ENCODE results near the gene KRT4.
"Not testable (repeated sequence)": the region's sequence is repeated elsewhere in the genome, so short reads cannot be mapped to it uniquely, and the experiment has no call there.

Gene KRT4

DNA sequence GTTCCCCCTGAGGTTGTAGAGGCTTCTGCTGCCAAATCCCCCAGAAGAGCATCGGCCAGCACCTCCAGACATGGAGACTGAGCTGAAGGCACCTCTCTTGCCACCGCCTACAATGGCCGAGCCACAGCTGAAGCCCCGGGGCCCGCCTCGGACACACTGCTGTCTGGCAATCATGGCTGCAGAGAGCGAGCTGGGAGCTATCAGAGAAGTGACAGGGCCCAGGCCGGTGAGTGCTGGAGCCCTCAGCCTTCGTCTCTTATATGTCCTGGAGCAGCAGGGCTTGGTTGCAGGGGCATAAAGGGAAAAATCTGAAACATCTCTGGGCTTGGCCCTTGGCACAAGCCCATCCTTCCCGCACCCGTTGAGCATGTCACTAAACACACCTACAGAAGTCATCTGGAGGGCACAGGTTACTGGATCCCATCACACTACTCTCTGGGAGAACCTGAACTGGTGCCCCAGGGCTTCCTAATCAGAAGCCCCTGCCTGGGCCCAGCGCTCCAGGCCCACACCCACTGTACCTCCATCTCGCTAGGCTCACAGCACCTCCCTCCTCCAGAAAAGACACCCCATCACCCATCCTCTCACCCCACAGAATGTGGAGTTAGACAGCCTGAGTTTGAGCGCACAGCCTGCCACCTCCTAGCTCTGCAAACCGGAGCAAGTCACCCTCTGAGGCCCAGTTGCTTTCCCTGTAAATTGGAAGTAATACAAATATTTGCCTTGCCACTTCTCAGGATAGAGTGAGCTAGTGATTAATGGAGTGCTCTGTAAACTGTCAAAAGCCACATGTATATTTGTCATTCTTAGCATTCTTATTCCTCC, at the start of gene KRT4:
TSS of gene KRT4 (minus strand) at position 232 of the 825 bp plus-strand sequence. CDS start at position 174, 58 bp downstream.
- DNase-seq (ENCODE audit: low spot score): no peak

DNA sequence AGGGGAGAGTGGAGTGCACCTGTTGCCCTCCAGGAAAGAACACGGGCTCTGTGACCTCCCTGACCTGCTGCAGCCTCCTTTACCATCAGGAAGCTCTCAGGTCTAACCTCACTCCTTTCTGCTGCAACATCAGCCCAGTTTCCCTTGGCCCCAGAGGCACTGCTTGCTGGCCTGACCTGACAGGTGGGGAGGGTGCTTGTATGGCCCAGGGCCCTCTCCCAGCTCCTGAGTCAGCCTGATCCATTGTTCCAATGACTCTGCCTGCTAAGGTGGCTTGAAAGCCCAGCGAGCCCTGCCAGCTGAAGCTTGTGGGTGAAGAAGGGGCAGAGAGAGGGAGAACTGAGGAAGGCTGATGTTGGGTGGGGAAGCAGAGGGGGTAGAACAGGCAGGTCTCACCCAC, 48.1 kb upstream of the KRT4 start:
- no peak for DNase-seq (ENCODE audit: low spot score)

DNA sequence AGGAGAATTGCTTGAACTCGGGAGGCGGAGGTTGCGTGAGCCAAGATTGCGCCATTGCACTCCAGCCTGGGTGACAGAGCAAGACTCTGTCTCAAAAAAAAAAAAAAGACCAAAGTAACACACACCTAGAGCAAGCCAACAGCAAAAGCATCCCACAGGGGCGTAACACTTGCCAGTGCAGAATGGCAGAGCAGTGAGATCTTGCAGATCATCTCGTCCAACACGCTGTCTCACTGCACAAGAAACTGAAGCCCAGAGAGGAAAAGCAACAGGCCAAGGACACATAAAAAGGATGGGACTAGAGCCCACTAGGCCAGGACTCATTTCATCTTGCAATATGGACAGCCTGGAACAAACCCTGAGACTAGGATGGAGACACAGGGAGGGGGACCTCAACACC, 47.6 kb upstream of the KRT4 start:
- no peak for DNase-seq (ENCODE audit: low spot score)

DNA sequence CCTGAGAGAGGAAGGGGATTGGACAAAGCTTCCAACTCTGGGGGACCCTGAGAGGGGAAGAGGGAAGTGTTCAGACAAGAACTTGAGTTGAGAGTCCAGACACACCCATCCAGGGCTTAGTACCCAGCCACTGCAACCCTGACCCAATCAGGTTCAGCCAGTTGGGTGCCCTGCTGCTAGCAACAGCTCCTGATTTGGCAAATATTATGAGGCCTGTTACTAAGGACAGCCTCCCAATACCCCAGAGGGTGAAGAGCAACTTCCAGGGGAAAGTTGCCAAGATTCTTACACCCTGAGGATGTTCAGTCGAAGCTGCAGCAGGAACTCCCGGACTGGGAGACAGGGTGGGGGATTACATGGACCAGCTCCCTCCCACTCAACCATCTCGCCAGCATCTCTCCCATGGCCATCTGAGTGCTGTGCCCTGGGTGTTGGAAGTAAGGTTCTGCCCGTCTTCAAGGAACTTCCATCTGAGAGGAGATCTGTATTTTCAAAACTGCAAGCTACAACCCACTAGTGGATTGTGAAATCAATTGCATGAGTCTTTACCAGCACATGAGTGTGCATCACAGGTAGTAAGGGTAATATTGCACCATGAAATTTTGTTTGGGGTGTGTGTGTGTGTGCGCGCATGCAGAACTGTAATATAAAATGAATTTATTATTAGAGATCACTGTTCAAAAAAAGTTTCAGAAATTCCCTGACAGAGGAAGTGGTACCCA, 46.3 kb upstream of the KRT4 start:
- peak; percentile 71 for DNase-seq (ENCODE audit: low spot score)

DNA sequence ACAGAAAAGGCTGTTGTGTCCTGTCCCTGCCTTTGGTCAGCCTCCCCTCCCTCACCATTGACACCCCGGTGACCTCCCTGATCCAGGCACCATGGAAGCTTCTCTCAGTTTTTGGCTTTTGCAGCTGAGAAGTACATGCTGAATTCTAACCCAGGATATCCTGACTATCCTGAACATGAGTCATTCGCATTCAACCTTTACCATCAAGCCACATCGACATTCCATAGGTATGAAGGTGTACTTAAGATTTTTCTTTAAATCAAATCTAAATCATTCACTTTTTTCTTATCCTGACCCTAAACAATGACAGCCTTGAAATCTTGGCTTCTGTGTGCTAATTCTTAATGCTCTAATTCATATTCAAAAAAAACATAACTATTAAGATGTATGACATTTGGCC, 43.6 kb upstream of the KRT4 start:
- DNase-seq (ENCODE audit: low spot score): no peak

DNA sequence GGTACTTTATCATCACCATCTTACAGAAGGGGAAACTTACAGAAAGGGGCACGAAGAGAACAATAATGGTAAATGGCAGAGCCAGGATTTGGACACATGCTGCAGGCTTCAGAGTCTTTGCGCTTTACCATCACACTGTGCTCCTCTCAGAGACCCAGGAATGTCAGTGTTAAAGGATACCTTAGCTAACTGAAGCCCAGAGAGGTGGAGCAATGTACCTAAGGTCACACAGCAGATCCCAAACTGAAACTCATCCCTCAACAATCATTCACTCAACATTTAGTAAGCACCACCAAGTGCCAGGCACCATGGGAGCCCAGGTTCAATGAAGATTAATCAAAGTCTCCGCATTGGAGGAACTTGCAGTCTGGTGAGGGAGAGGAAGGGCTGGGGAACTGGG, 42.9 kb upstream of the KRT4 start:
- DNase-seq (ENCODE audit: low spot score): no peak

DNA sequence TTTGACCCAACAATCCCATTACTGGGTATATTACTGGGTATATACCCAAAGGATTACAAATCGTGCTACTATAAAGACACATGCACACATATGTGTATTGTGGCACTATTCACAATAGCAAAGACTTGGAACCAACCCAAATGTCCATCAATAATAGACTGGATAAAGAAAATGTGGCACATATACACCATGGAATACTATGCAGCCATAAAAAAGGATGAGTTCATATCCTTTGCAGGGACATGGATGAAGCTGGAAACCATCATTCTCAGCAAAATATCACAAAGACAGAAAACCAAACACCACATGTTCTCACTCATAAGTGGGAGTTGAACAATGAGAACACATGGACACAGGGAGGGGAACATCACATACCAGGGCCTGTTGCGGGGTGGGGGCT, 42.2 kb upstream of the KRT4 start:
- DNase-seq (ENCODE audit: low spot score): not testable (repeated sequence)

DNA sequence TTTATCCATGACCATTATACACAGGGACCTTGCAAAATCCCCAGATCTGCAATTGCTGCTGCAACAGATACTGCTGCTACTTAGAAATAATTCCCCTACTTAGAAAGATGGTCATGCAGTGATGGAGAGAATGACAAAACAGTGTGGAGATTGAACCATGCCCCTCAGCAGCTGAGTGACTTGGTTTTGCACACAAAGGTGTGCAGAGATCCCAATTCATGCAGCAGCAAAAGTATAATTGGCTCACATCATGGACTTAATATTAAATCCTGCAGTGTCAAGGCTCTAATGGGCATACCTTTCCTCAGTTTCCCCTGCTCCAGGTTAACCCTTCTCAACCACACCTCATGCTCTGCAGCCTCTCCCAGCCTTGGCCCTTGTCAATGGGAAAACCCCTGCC, 37.9 kb upstream of the KRT4 start:
- DNase-seq (ENCODE audit: low spot score): no peak

DNA sequence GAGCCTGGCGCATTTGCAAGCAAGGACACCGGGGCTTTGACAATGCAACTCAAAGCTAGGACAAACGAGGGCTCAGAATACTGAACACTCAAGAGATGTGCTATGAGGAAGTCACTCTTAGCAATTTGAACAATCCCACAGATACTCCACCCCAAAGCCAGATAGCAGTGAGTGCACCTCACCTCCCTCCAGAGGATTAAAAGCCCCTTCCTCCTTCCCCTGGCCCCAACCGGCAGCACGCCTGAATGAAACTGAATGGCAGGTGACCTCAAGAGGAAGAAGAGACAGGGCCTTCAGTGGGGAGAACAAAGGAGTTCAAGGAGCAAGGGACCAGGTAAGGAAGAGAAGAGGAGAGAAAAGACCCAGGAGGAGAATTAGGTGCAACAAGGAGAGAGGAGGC, 36.8 kb upstream of the KRT4 start:
- DNase-seq (ENCODE audit: low spot score): no peak

DNA sequence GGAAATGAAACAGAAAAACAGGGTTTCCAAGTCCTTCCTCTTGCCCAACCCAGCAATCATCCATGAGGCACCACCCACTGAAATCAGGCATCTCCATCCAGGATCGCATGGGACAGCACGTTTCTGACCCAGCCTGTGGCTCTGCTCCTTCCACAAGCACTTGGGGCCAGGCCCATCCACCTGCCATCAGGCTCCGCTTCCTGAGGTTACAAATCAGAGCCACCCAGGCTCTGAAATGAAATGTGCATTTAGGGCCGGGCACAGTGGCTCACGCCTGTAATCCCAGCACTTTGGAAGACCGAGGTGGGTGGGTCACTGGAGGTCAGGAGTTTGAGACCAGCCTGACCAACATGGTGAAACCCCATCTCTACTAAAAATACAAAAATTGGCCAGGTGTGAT, 35.6 kb upstream of the KRT4 start:
- no peak for DNase-seq (ENCODE audit: low spot score)

DNA sequence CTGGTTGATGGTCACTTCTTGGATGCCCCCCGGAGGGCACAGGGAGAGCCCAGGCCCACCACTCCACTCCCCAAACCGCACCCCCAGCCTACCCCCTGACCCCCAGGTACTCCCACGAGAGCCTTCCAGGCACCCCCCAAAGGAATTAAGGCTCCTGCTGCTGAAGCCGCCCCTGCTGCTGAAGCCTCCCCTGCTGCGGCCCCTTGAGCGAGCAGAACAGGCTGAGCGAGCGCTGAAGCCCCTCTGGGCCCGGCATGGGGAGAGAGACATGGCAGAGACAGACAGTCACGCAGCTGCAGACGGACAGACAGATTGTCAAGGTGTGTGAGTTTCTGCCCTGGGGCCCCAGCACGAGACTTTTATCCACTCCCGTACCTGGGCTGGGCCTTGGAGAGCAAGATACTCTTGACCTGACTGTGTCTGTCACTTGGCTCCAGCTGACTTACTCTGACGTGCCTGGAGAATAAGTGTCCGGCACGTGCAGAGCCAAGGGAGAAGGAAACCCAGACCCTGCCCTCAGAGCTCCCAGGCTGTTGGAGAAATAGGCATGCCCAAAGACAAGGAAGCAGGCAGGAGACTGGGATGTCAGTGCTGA, 34.8 kb upstream of the KRT4 start, which contains the start of gene KRT78:
TSS of gene KRT78 (minus strand) at position 334 of the 595 bp plus-strand sequence. CDS start at position 270, 64 bp downstream.
- no peak for DNase-seq (ENCODE audit: low spot score)

DNA sequence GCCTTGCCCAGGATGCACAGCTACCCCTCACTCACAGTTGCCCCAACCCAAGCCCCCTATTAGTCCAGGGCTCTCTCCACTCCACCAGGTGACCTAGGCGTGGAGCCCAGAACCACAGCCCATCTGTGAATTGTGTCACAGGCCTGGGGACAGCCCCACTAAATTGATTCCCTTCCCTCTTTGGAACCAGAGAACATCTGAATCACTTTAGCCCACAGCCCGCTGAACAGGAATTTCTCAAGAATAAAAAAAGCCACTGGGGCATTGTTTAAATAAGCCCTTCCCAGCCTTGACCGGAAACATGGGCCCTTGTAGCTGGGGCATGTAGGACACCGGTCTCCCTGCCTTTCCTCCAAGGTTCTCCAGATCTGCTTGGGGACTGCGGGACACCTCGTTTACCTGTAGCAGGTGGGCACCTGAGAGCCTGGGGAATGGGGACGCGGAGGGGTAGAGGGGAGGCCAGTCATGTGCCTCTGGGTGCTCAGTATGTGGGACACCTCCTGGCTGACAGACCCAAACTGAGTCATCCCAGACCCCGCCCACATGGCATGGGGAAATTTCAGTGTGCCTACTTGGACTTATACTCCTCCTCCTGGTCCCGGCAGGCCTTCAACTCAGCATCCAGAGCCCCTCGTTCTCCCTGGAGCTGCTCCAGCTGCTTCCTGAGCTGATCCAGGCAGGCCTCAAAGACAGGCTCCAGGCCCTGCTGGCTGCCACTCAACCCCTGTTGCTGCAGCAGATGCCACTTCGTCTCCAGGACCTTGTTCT, 33.6 kb upstream of the KRT4 start:
- DNase-seq (ENCODE audit: low spot score): peak; percentile 54

DNA sequence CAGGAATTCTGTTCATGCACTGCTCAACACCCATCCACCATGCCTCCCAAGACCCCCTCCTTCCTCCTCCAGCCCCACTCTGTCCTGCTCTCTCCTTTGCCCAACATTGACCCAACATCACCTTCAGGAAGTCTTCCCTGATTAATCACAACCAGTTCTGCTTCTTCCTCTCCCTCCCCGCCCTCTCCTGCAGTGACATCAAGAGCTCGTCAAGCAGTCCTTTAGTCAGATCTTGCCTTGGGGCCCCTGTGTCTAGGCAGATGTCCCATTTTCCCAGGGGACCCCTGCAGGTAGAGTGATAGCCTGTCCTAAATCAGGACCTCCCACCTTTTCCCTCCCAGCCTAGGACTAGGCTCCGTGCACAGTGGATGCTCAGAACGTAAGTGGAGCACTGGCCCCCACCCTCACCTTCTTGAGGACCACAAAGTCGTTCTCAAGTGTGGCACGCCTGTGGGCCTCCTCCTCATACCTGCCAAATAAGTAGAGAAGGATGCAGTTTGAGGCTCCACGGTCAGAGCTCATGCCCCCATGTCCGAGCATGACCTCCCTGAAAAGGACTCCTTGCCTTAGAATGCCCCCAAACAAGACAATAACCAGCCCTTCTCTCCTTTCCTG, 32.5 kb upstream of the KRT4 start:
- no peak for DNase-seq (ENCODE audit: low spot score)

DNA sequence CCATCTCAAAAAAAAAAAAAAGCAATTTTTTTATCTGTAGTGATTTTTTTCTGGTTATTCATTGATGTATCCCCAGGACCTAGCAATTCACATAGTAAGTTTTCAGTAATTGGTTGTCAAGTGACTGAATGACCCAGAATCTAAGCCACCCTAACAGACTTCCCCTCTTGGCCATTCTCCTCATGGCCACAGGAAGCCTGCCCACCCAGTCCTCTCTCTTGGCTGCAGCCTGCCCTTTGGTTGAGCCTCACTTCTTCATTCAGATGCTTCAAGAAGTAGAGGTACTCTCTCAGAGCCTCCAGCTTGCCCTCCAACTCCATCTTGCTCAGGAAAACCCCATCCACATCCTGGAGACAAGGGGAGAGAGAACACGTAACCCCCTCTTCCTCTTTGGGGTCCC, 32.0 kb upstream of the KRT4 start:
- DNase-seq (ENCODE audit: low spot score): no peak

DNA sequence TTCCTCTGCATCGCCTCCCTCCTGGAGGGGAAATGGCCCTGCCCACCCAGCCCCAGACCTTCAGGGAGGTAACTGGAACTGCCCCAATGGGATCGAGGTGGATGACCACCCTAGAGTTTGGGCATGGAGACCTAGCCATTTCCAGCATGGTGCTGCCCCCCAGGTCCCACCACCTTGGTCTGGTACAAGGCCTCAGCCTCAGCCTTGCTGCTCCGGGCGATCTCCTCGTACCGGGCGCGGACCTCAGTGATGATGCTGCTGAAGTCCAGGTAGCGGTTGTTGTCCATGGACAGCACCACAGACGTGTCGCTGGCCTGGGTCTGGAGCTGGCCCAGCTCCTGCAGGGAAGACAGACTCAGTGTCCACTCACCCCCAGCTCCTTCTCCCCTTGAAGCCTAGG, 30.5 kb upstream of the KRT4 start:
- DNase-seq (ENCODE audit: low spot score): no peak

DNA sequence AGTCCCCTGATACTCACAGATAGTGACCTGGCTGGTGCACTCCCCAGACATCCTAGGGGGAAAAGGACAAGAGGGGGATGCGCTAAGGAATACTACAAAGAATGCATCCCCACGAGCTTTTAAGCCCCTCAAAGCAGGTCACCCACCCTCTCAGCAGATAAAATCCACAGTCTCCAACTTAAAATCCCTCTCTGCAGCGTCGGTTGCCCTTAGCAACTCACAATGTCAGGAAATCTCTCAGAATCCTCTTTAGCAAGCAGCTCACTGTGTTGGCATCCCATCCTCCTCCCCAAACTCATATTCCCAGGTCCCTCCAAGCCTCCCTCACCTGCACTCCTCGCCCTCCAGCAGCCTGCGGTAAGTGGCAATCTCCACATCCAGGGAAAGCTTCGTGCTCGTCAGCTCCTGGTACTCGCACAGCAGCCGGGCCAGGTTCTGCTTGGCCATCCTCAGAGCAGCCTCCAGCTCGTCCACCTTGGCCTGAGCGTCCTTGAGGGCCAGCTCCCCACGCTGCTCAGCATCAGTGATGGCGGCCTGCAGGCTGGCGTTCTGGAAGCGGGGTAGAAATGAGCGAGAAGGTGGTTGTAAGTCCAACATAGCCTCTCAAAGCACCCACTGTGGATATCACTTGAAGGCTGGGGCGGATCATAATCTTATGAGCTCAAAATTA, 25.7 kb upstream of the KRT4 start:
- no peak for DNase-seq (ENCODE audit: low spot score)

DNA sequence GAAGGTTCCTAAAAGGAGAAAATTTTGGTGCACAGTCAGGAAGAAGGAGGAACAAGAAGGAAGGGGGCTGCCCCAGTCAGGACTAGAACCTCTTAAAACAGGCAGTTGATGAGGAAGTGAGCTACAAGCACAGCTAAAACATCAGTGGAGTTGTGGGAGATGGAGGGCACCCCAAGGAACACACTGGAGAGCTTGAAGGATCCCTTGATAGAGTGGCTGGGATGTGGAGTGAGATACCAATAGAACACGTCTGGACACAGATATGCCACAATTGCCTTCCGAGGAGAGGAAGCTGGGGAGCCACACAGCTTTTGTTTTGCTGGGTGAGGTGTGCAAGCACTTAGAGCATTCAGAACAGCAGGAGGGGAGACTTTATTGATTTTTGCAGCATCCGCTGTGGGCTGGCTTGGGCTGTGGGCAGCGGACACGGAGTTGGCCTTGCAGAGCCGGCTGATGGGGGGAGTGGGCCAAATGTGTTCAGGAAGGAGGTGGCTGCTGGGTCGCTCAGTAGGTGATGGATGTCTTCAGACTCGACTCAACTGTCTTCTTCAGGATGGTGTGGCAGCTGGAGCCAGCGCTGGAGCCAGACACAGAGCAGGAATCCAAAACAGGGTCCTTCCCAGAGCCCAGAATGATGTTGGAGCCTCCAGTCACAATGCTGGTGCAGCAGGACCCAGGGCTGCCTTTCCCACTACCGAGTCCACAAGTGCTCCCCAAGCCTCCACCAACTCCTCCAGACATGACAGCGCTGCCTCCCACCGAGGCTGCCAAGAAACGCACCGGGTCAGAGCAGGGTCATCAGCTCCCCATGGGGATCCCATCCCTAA, 24.9 kb upstream of the KRT4 start:
- no peak for DNase-seq (ENCODE audit: low spot score)

DNA sequence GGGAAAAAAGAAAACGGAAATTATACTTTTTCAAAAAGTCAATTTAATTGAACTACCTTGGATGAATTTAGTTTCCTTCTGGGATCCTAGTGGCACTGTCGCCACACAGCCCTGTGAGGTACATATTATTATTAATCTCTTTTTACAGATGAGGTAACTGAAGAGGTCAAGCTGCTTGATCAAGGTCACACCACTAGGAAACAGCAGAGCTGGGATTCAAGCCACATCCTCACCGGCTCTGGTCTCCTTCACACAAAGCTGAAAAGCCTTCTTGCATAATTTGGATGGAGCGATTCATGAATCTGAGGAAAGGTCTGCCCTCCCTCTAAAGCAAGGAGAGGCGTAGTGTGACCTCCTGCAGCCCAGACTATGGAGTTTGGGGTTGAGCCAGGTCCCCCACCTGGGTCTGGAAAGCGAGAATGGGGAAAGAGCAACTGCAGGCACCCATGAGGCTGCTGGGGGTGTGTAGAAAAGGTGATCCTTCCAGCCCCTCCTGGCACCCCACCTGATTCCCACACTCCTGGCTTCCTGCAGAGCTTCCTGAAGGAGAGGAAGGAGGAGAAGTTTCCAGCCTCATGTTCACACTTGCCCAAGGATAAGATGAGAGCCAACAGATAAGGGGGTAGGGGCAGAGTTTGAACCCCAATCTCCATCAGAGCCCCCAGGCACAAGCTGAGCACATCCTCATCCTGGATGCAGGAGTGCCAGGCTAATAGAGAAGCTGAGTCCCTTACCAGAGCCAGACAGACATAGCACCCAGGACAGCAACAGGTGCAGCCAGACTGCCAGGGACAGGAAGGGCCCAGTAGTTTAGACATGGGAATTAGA, 24.1 kb upstream of the KRT4 start:
- no peak for DNase-seq (ENCODE audit: low spot score)

DNA sequence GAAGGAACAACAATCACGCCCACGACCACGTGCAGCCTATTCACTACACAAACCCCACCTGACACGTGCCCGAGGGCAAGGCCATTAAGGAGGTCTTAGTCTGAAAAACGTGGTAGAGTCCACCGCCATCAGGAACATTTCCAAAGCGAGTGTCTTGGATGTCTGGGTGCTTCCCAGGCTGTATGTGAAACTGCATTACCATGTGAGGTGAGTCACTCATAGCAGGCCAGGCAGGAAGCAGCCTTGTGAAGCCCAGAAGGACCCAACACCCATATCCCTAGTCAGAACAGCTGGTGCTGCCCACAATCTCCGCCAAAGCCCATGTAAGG, 23.5 kb upstream of the KRT4 start:
- DNase-seq (ENCODE audit: low spot score): peak; percentile 70
